Stomach (tissue), 9 donors: ENCODE data around the gene ARHGAP21. TPM values are rescaled to one million over a fixed set of nuclear protein-coding genes. Genes with fewer than 3 reads are reported as not detected.

Experiments
- DNase-seq, 2 donors: peaks; one replicate each; pipeline versions ENCODE4 v3.0.0 to v3.0.0-alpha.2; 2013 to 2019
- H3K27ac ChIP-seq, 5 donors: fragments of 200-600 bp in 4 of 5; sonication (generic) in 4 of 5; one replicate each; pipeline ENCODE4 v1.5.1; 2013 to 2019; ENCODE audit warnings: mild to moderate bottlenecking in 1 of 5, moderate library complexity in 1 of 5
- H3K27me3 ChIP-seq, 3 donors: fragments of 200-600 bp; sonication (generic); one replicate each; pipeline ENCODE4 v1.5.1; 2017 to 2019; ENCODE audit warnings: mixed run types in 1 of 3
- H3K36me3 ChIP-seq, 4 donors: fragments of 200-600 bp; sonication (generic); 1 replicate in 3 of 4; 2 replicates in 1 of 4; pipeline ENCODE4 v1.5.1; 2016 to 2019
- H3K4me1 ChIP-seq, 4 donors: fragments of 200-600 bp; sonication (generic); one replicate each; pipeline ENCODE4 v1.5.1; 2016 to 2019
- H3K4me3 ChIP-seq, 4 donors: fragments of 200-600 bp; sonication (generic) in 3 of 4; one replicate each; pipeline ENCODE4 v1.5.1; 2016 to 2019; ENCODE audit warnings: mild to moderate bottlenecking in 1 of 4
- H3K9me3 ChIP-seq, 4 donors: fragments of 200-600 bp; sonication (generic); one replicate each; pipeline ENCODE4 v1.5.1; 2016 to 2019
- EP300 ChIP-seq: sonication (generic); formaldehyde crosslinking; IDR thresholded peaks from one replicate; pipeline ENCODE4 v1.6.1; 2017; ENCODE audit warnings: antibody characterized with exemption
- POLR2A ChIP-seq, 4 donors: fragments of 450-650 bp; IDR thresholded peaks; one replicate each; pipeline ENCODE4 v1.6.1; 2016; ENCODE audit warnings: antibody characterized with exemption in 4 of 4, control low read depth in 2 of 4, mild to moderate bottlenecking in 1 of 4, moderate library complexity in 1 of 4
- POLR2AphosphoS5 ChIP-seq, 3 donors: sonication (generic); formaldehyde crosslinking; IDR thresholded peaks; one replicate each; pipeline ENCODE4 v1.6.1; 2016; ENCODE audit warnings: antibody characterized with exemption in 3 of 3
- WGBS, 5 donors: extraction: QIAGEN DNeasy Blood & Tissue Kit in 3 of 5; methylation state at CpG; one replicate each; pipeline versions ENCODE4 v1.1.5 to v1.1.7; 2013 to 2018; 5-methylcytosine and 5-hydroxymethylcytosine counted together
- intact Hi-C: fragments of 100-400 bp; cut with DNase I; formaldehyde crosslinking; loops from one replicate; pipeline ENCODE4 v1.15.1; 2023; ENCODE audit warnings: low total_unique reads
- polyA plus RNA-seq, 3 donors: library from polyadenylated mRNA; stranded (reverse); fragments of 200-250 nt; gene quantifications; one replicate each; pipeline ENCODE4 v1.2.3, GENCODE V29; 2013
- total RNA-seq, 5 donors: library from RNA; depleted of rRNA; stranded (reverse); fragments of >200 nt; gene quantifications; one replicate each; pipeline versions ENCODE4 v1.1.0 to v1.2.3, GENCODE V29; 2014 to 2016
- TF ChIP-seq, protein P1 (sequence below), 7 experiments: fragments of 450-650 bp in 4 of 7; fragments of 200-600 bp in 3 of 7; sonication (generic) in 3 of 7; IDR thresholded peaks; one replicate each; pipeline ENCODE4 v1.5.1; 2016 to 2019; ENCODE audit warnings: antibody characterized with exemption in 7 of 7, control low read depth in 2 of 7, mild to moderate bottlenecking in 1 of 7
- donor health status: healthy with polysubstance abuse.
- donor health status: Bipolar disorder and iron deficiency.
- donor health status: healthy.

Gene ARHGAP21
- total and polyA plus RNA-seq, 8 donors, result 12.7 to 166 (median 52.8) TPM

DNA sequence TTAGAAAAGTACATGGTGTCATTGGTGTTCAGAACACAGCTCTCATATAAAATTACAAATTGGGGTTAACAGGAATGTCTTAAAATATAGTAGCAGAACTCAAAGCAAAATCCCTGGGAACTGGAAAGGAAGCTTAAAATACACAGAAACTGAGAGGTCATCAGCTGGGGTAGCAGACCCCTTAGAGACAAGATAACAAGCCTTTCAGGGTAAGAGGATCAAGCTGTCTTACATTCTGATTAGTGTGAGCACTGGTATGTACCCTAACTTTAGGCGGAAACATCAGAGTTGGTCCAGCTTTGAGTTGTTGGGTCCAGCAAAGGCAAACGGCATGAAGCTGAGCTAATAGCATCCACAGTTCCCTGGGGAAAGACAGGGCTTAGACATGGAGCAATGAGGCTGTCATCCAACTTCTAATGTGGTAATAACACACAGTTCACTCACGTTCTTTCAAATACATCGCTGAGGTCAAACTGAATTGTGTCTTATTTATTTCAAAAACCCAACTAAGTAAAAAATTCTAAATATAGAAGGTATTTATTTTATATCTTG is 32.6 kb downstream of the ARHGAP21 start:
- intact Hi-C loops, result no loop called here
- 60 to 79% (median 73%) methylated on average over 4 of the region's 4 CpGs for WGBS, 5 donors
- peak overlapping the region in 1 of 5 donors; percentile 32 for H3K27ac ChIP-seq

DNA sequence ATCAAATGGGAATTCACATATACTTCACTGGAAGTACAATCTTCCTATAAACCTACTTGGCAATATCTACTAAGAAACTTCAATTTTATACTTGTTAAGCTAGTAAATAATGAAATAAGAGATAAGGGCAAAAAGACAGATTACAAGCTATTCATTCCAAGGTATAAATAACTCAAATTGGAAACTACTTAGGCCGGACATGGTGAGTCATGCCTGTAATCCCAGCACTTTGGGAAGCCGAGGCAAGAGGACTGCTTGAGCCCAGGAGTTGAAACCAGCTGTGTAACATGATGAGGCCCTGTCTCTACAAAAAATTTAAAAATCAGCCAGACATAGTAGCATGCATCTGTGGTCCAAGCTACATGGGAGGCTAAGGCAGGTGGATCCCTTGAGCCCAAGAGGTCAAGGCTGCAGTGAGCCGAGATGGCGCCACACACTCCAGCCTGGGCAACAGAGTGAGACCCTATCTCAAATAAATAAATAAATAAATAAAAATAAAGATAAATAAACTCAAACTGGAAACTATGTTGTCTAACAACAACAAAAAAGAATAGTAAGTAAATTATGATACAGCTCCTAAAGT is 37.6 kb downstream of the ARHGAP21 start:
- DNase-seq, result no peak
- Histone ChIP-seq H3K4me3 (no peak overlapping the region), H3K4me1 (peaks cover under 1 to 73% (median 24%) of the 10 kb centered on the region in 4 donors), H3K36me3 (no peaks in the 10 kb centered on the region), H3K9me3 (no peaks in the 10 kb centered on the region), H3K27ac (peak overlapping the region in 2 of 5 donors; percentile 4 to 27), H3K27me3 (no peaks in the 10 kb centered on the region)
- TF ChIP-seq POLR2AphosphoS5 (IDR thresholded peaks at IDR 0.05) (no peak), EP300 (no peak), POLR2A (IDR thresholded peaks at IDR 0.05) (no peak)
- TF ChIP-seq, protein P1, sequence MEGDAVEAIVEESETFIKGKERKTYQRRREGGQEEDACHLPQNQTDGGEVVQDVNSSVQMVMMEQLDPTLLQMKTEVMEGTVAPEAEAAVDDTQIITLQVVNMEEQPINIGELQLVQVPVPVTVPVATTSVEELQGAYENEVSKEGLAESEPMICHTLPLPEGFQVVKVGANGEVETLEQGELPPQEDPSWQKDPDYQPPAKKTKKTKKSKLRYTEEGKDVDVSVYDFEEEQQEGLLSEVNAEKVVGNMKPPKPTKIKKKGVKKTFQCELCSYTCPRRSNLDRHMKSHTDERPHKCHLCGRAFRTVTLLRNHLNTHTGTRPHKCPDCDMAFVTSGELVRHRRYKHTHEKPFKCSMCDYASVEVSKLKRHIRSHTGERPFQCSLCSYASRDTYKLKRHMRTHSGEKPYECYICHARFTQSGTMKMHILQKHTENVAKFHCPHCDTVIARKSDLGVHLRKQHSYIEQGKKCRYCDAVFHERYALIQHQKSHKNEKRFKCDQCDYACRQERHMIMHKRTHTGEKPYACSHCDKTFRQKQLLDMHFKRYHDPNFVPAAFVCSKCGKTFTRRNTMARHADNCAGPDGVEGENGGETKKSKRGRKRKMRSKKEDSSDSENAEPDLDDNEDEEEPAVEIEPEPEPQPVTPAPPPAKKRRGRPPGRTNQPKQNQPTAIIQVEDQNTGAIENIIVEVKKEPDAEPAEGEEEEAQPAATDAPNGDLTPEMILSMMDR (IDR thresholded peaks at IDR 0.05), result no peak
- WGBS, 5 donors, result 51 to 69% (median 53%) methylated on average over 4 of the region's 4 CpGs
- intact Hi-C loops, result no loop called here

More for the DNA sequence above, 32.6 kb downstream of the ARHGAP21 start:
- peak in 1 of 2 donors; percentile 34 for DNase-seq
- Histone ChIP-seq H3K36me3 (no peaks in the 10 kb centered on the region), H3K4me1 (peaks cover 0 to 51% (median 22%) of the 10 kb centered on the region in 4 donors), H3K9me3 (no peaks in the 10 kb centered on the region), H3K4me3 (no peak overlapping the region), H3K27me3 (no peaks in the 10 kb centered on the region)
- TF ChIP-seq, protein P1 (IDR thresholded peaks at IDR 0.05), result no peak
- TF ChIP-seq POLR2A (IDR thresholded peaks at IDR 0.05) (no peak), POLR2AphosphoS5 (IDR thresholded peaks at IDR 0.05) (peak in 2 of 3 donors; percentile 5 to 29), EP300 (no peak)

DNA sequence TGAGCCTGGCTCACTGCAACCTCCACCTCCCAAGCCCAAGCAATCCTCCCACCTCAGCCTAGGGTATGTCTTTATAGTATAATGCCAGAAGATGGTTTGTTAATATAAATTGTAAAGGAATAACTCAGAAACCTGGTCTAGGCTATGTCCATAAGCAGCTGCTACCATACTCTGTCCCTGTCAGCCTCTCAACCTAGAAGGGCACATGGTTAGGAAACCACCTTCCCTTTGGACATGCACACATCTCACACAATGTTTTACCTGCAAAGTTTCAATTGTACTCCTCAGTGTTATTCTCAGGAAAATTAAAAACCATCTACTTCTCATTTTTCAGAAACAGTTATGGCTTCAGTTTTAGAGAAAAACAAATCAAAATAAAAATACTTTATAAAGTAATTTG is 40.1 kb downstream of the ARHGAP21 start:
- Histone ChIP-seq H3K4me3 (no peak overlapping the region), H3K9me3 (no peaks in the 10 kb centered on the region), H3K27ac (no peak overlapping the region), H3K4me1 (peaks cover 8 to 73% (median 29%) of the 10 kb centered on the region in 4 donors), H3K27me3 (no peaks in the 10 kb centered on the region), H3K36me3 (no peaks in the 10 kb centered on the region)
- no peak for DNase-seq
- intact Hi-C loops, result no loop called here
- TF ChIP-seq, protein P1 (IDR thresholded peaks at IDR 0.05), result no peak
- TF ChIP-seq POLR2A (IDR thresholded peaks at IDR 0.05), result no peak
- no peak for TF ChIP-seq POLR2AphosphoS5 (IDR thresholded peaks at IDR 0.05)
- no peak for TF ChIP-seq EP300

DNA sequence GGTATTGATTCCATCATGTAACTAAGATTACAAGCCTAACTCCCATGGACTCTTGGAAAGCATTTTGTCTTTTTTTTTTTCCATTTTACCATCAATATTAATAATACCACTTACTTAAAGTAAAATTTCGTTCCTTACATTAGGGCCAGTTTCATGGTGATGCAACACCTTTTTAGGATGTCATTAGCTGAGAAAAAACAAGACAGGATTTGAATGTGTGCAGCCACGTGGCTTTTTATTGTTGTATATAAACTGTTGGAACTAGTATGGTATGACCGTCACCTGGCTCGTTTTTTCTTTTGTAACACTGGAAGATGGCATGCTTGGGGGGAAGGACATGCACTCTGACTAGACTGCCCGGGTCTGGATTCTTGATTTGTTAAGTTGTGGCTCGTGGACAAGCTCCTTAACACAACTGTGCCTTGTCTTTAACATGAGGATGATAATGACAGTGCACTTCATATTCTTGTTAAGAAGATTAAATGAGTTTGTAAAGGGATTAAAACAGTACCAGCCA is 42.1 kb downstream of the ARHGAP21 start:
- Histone ChIP-seq H3K27ac (peak overlapping the region in 1 of 5 donors; percentile 15), H3K4me1 (peaks cover 8 to 54% (median 29%) of the 10 kb centered on the region in 4 donors), H3K9me3 (no peaks in the 10 kb centered on the region), H3K27me3 (no peaks in the 10 kb centered on the region), H3K4me3 (no peak overlapping the region), H3K36me3 (no peaks in the 10 kb centered on the region)
- peak in 1 of 2 donors; percentile 22 for DNase-seq
- TF ChIP-seq EP300 (no peak), POLR2A (IDR thresholded peaks at IDR 0.05) (no peak), POLR2AphosphoS5 (IDR thresholded peaks at IDR 0.05) (no peak)
- TF ChIP-seq, protein P1 (IDR thresholded peaks at IDR 0.05), result no peak
- intact Hi-C loops, result no loop called here
- 34 to 44% (median 38%) methylated on average over 6 of the region's 6 CpGs for WGBS, 5 donors
